ENCODE results near the gene MYPOP.

The MYPOP gene

GRCh38 chr19:45863840-45864628, 38.4 kb downstream of the MYPOP start, which contains the start of gene FOXA3:
FOXA3 (plus strand) TSS chr19:45864326; CDS start chr19:45864457, 131 bp downstream.
- DNase-seq (ENCODE audit: low read depth), result no peak
- peak within 1 kb of the TSS; percentile 34 for H3K4me3 ChIP-seq (ENCODE audit: control insufficient read depth, low read depth, low read length)
- peak; percentile 44 for TF ChIP-seq CTCF (IDR thresholded peaks at IDR 0.05; ENCODE audit: control insufficient read depth, insufficient read depth, low read depth, low read length, missing control alignments)

- TF ChIP-seq CTCF (IDR thresholded peaks at IDR 0.05; ENCODE audit: control insufficient read depth, insufficient read depth, low read depth, low read length, missing control alignments), result no peak
- DNase-seq (ENCODE audit: low read depth), result no peak
- peak overlapping the region; percentile 34 for H3K4me3 ChIP-seq (ENCODE audit: control insufficient read depth, low read depth, low read length)
Measured at GRCh38 chr19:45863335-45863839, 39.0 kb downstream of the MYPOP start.

GRCh38 chr19:45862564-45863334, 39.7 kb downstream of the MYPOP start, which contains the start of gene SYMPK:
SYMPK (minus strand) TSS chr19:45863147; CDS start chr19:45854495, 8,652 bp downstream.
- peak within 1 kb of the TSS; percentile 93 for H3K4me3 ChIP-seq (ENCODE audit: control insufficient read depth, low read depth, low read length)
- peak; percentile 87 for DNase-seq (ENCODE audit: low read depth)
- TF ChIP-seq CTCF (IDR thresholded peaks at IDR 0.05; ENCODE audit: control insufficient read depth, insufficient read depth, low read depth, low read length, missing control alignments), result no peak

GRCh38 chr19:45862271-45862563, 40.2 kb downstream of the MYPOP start:
- no peak for DNase-seq (ENCODE audit: low read depth)
- TF ChIP-seq CTCF (IDR thresholded peaks at IDR 0.05; ENCODE audit: control insufficient read depth, insufficient read depth, low read depth, low read length, missing control alignments), result no peak

GRCh38 chr19:45860359-45861259, 41.8 kb downstream of the MYPOP start:
- no peak for DNase-seq (ENCODE audit: low read depth)
- H3K4me3 ChIP-seq (ENCODE audit: control insufficient read depth, low read depth, low read length), result no peak overlapping the region
- TF ChIP-seq CTCF (IDR thresholded peaks at IDR 0.05; ENCODE audit: control insufficient read depth, insufficient read depth, low read depth, low read length, missing control alignments), result no peak

More at GRCh38 chr19:45862271-45862563, 40.2 kb downstream of the MYPOP start:
- peak overlapping the region; percentile 93 for H3K4me3 ChIP-seq (ENCODE audit: control insufficient read depth, low read depth, low read length)

Data from AG09309 (cell line).